Astrocyte (in vitro differentiated cells and primary cell): ENCODE data around the gene SHE. TPM values are rescaled to one million over a fixed set of nuclear protein-coding genes. Genes with fewer than 3 reads are reported as not detected.

ENCODE experiments used
- DNase-seq: peaks from one replicate; pipeline ENCODE4 v3.0.0-alpha.2; 2010; ENCODE audit warnings: low read depth
- FAIRE-seq: peaks from 2 replicates; lab custom pipeline; 2011; peaks lifted over from hg19 to GRCh38; lab: Jason Lieb, UNC
- H2AFZ ChIP-seq: 2 replicates; pipeline ENCODE4 v1.6.0; 2012; ENCODE audit warnings: low read depth, low read length, inconsistent platforms
- H3K27ac ChIP-seq: 2 replicates; pipeline ENCODE4 v1.5.1; 2011; ENCODE audit warnings: low read depth, low read length, inconsistent platforms
- H3K27me3 ChIP-seq: 2 replicates; pipeline ENCODE4 v1.6.0; 2011; ENCODE audit warnings: low read length, inconsistent platforms; ENCODE audit not compliant: insufficient read depth
- H3K36me3 ChIP-seq: 2 replicates; pipeline ENCODE4 v1.5.1; 2011; ENCODE audit warnings: low read length, inconsistent platforms; ENCODE audit not compliant: insufficient read depth
- H3K4me1 ChIP-seq: 2 replicates; pipeline ENCODE4 v1.5.1; 2011; ENCODE audit warnings: low read length, inconsistent platforms; ENCODE audit not compliant: insufficient read depth
- H3K4me2 ChIP-seq: 2 replicates; pipeline ENCODE4 v1.6.0; 2012; ENCODE audit warnings: low read length, inconsistent platforms
- H3K4me3 ChIP-seq: 2 replicates; pipeline ENCODE4 v1.5.1; 2011; ENCODE audit warnings: low read depth, mild to moderate bottlenecking, low read length, inconsistent platforms; ENCODE audit not compliant: insufficient read depth
- H3K79me2 ChIP-seq: 2 replicates; pipeline ENCODE4 v1.6.0; 2012; ENCODE audit warnings: mild to moderate bottlenecking, low read length, inconsistent platforms; ENCODE audit not compliant: insufficient read depth
- H3K9ac ChIP-seq: 2 replicates; pipeline ENCODE4 v1.6.0; 2012; ENCODE audit warnings: mild to moderate bottlenecking, low read length, inconsistent platforms
- H3K9me3 ChIP-seq: 2 replicates; pipeline ENCODE4 v1.5.1; 2012; ENCODE audit warnings: low read depth, mild to moderate bottlenecking, low read length, inconsistent platforms; ENCODE audit not compliant: insufficient read depth
- H4K20me1 ChIP-seq: 2 replicates; pipeline ENCODE4 v1.6.0; 2012; ENCODE audit warnings: low read length, inconsistent platforms; ENCODE audit not compliant: insufficient read depth
- H3K27ac Mint-ChIP-seq: one replicate; pipeline ENCODE4 v1.8.0; 2021; ENCODE audit warnings: mild to moderate bottlenecking, mixed read lengths; ENCODE audit not compliant: unreplicated experiment
- H3K27me3 Mint-ChIP-seq: one replicate; pipeline ENCODE4 v1.8.0; 2021; ENCODE audit warnings: low read depth, mixed read lengths; ENCODE audit not compliant: unreplicated experiment
- H3K36me3 Mint-ChIP-seq: one replicate; pipeline ENCODE4 v1.8.0; 2021; ENCODE audit warnings: low read depth, mixed read lengths; ENCODE audit not compliant: unreplicated experiment
- H3K4me1 Mint-ChIP-seq: one replicate; pipeline ENCODE4 v1.8.0; 2021; ENCODE audit warnings: low read depth, mixed read lengths; ENCODE audit not compliant: unreplicated experiment
- H3K4me3 Mint-ChIP-seq: one replicate; pipeline ENCODE4 v1.8.0; 2021; ENCODE audit warnings: mild to moderate bottlenecking, moderate library complexity, mixed read lengths; ENCODE audit not compliant: unreplicated experiment
- H3K9me3 Mint-ChIP-seq: one replicate; pipeline ENCODE4 v1.8.0; 2021; ENCODE audit warnings: mild to moderate bottlenecking, mixed read lengths; ENCODE audit not compliant: unreplicated experiment
- EZH2 ChIP-seq: IDR thresholded peaks from 2 replicates; pipeline ENCODE4 v1.6.1; 2012; ENCODE audit warnings: mild to moderate bottlenecking, low read length, inconsistent platforms; ENCODE audit not compliant: insufficient read depth
- total RNA-seq: library from RNA; stranded (reverse); gene quantifications from 2 replicates; pipeline ENCODE4 v1.2.1, GENCODE V29; 2021
- TF ChIP-seq, protein P1 (sequence below): IDR thresholded peaks from 2 replicates; pipeline ENCODE4 v1.5.1; 2011; ENCODE audit warnings: low read depth, mild to moderate bottlenecking, inconsistent platforms, low read length, moderate library complexity; ENCODE audit not compliant: insufficient read depth

The SHE gene
- total RNA-seq, 1 donor from 2014 or later: not detected

DNA sequence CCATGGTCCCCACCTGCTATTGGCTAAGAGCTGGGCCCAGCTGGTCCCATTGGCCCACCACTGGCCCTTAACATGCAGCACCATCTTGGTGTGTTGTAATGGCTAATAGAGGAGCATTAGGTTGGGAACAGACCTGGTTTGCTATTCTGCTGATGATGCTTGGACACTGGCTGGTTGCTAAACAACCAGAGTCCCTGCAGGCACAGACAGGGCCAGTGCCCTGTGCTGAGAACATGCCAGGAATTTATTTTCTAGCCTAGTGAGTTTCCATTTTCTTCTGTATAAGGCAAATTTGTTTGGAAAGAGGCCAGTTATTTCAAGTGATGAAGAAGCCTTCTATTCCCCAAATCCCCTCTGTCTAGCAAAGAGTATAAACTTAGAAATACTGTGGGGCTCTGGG is 43.1 kb downstream of the SHE start:
- no peaks in the 10 kb centered on the region for H3K36me3 ChIP-seq

DNA sequence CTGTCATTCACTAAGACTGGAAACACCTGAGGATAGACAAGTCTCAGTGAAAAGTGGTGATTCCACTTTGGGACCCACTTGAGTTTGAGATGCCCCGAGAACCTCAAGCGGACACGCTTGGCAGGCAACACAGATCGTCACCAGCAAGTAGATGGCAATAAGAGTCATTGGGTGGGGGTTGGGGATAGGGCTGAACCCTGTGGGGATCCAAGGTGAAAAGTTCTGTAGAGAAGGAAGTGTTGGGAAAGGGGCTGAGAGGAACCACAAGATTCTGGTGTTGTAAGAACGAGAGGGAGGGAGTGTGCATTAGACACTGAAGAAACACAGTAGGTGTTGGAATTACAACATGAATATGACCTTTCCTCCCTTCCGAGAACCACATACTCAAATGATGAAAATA is 45.6 kb downstream of the SHE start:
- Histone ChIP-seq H3K4me2 (no peak overlapping the region), H3K9me3 (no peaks in the 10 kb centered on the region), H3K4me3 (no peak overlapping the region), H2AFZ (no peak overlapping the region), H3K79me2 (no peaks in the 10 kb centered on the region), H4K20me1 (no peaks in the 10 kb centered on the region), H3K9ac (no peak overlapping the region), H3K27ac (no peak overlapping the region), H3K4me1 (peaks cover 10% of the 10 kb centered on the region), H3K36me3 (no peaks in the 10 kb centered on the region), H3K27me3 (no peaks in the 10 kb centered on the region)
- no peak for FAIRE-seq
- Mint-ChIP-seq H3K4me1 (peaks cover 14% of the 10 kb centered on the region), H3K36me3 (peaks cover 6% of the 10 kb centered on the region), H3K27me3 (peaks cover 22% of the 10 kb centered on the region), H3K4me3 (no peak overlapping the region), H3K9me3 (no peaks in the 10 kb centered on the region), H3K27ac (no peak overlapping the region)
- TF ChIP-seq, protein P1, sequence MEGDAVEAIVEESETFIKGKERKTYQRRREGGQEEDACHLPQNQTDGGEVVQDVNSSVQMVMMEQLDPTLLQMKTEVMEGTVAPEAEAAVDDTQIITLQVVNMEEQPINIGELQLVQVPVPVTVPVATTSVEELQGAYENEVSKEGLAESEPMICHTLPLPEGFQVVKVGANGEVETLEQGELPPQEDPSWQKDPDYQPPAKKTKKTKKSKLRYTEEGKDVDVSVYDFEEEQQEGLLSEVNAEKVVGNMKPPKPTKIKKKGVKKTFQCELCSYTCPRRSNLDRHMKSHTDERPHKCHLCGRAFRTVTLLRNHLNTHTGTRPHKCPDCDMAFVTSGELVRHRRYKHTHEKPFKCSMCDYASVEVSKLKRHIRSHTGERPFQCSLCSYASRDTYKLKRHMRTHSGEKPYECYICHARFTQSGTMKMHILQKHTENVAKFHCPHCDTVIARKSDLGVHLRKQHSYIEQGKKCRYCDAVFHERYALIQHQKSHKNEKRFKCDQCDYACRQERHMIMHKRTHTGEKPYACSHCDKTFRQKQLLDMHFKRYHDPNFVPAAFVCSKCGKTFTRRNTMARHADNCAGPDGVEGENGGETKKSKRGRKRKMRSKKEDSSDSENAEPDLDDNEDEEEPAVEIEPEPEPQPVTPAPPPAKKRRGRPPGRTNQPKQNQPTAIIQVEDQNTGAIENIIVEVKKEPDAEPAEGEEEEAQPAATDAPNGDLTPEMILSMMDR: no peak
- TF ChIP-seq EZH2: no peak
- DNase-seq: no peak

More for the DNA sequence above, 43.1 kb downstream of the SHE start:
- TF ChIP-seq, protein P1: no peak
- no peak for TF ChIP-seq EZH2
- no peak for DNase-seq
- H4K20me1 ChIP-seq: no peaks in the 10 kb centered on the region
- H3K9me3 Mint-ChIP-seq: peaks cover 3% of the 10 kb centered on the region
- H2AFZ ChIP-seq: no peak overlapping the region
- H3K27me3 Mint-ChIP-seq: peaks cover 8% of the 10 kb centered on the region
- no peaks in the 10 kb centered on the region for H3K27me3 ChIP-seq
- no peak overlapping the region for H3K27ac Mint-ChIP-seq
- no peaks in the 10 kb centered on the region for H3K79me2 ChIP-seq
- peaks cover 9% of the 10 kb centered on the region for H3K4me1 ChIP-seq
- FAIRE-seq: no peak
- H3K4me2 ChIP-seq: no peak overlapping the region
- no peaks in the 10 kb centered on the region for H3K9me3 ChIP-seq
- peaks cover 2% of the 10 kb centered on the region for H3K36me3 Mint-ChIP-seq
- H3K4me3 ChIP-seq: no peak overlapping the region
- H3K27ac ChIP-seq: no peak overlapping the region
- H3K4me1 Mint-ChIP-seq: peaks cover 14% of the 10 kb centered on the region
- no peak overlapping the region for H3K9ac ChIP-seq
- no peak overlapping the region for H3K4me3 Mint-ChIP-seq

DNA sequence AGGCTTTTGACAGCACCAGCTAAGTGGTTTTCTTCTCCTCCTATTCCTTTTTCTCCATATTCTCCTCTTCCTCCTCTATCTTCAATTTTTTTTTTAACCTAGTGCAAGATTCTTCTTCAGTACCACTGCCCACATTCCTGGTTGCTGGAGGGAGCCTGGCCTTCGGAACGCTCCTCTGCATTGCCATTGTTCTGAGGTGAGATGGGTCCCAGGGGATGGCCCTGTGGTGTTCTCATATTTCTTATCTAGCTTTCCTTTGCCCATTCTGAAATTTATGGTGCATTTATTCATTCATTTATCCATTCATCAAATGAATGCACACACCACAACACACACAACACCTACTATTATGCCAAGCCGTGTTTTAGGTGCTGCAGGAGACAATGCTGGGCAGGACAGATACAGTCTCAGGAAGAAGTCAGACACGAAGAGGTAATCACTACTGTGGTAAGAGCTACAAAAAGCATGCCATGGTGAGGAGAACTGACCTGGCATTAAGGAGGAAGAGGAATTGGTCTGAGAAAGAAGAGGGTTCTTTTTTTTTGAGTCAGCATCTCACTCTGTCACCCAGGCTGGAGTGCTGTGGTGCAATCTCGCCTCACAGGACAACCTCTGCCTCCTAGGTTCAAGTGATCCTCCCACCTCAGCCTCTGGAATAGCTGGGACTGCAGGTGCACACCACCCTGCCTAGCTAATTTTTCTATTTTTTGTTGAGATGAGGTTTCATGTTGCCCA is 47.7 kb downstream of the SHE start:
- Mint-ChIP-seq H3K9me3 (no peaks in the 10 kb centered on the region), H3K4me1 (peaks cover 14% of the 10 kb centered on the region), H3K27ac (peak overlapping the region; percentile 29), H3K4me3 (no peak overlapping the region), H3K36me3 (peaks cover 7% of the 10 kb centered on the region), H3K27me3 (peaks cover 24% of the 10 kb centered on the region)
- Histone ChIP-seq H4K20me1 (no peaks in the 10 kb centered on the region), H3K9me3 (no peaks in the 10 kb centered on the region), H3K9ac (no peak overlapping the region), H3K27ac (no peak overlapping the region), H3K4me2 (no peak overlapping the region), H3K4me3 (no peak overlapping the region), H3K27me3 (peaks cover 3% of the 10 kb centered on the region), H3K79me2 (no peaks in the 10 kb centered on the region), H2AFZ (no peak overlapping the region), H3K36me3 (no peaks in the 10 kb centered on the region), H3K4me1 (peaks cover 10% of the 10 kb centered on the region)
- FAIRE-seq (no peak), DNase-seq (no peak)
- TF ChIP-seq EZH2: no peak
- TF ChIP-seq, protein P1: no peak
